HepG2 (cell line): ENCODE measurements around the gene SCNM1. TPM values are rescaled to one million over a fixed set of nuclear protein-coding genes. Genes with fewer than 3 reads are reported as not detected.
A peak's percentile ranks its signal among the peaks of the same experiment; 100 is the strongest.

Experiments
- AKAP8 ChIP-seq: sonication (generic); formaldehyde crosslinking; IDR thresholded peaks from 2 replicates; pipeline ENCODE4 v1.5.1; 2020; ENCODE audit warnings: mild to moderate bottlenecking, missing genetic modification reagents
- ATF7-NPFF ChIP-seq: sonication (generic); formaldehyde crosslinking; IDR thresholded peaks from 2 replicates; pipeline ENCODE4 v1.8.1; 2023; ENCODE audit warnings: mild to moderate bottlenecking, low read depth, missing genetic modification reagents, moderate library complexity
- ATM ChIP-seq: fragments of 450-650 bp; IDR thresholded peaks from 2 replicates; pipeline ENCODE4 v1.7.1; 2017; ENCODE audit warnings: mild to moderate bottlenecking, borderline replicate concordance
- CEBPB ChIP-seq: IDR thresholded peaks from 2 replicates; pipeline ENCODE4 v1.6.1; 2011; ENCODE audit warnings: low read depth, low read length, improper control_type of control experiment, borderline replicate concordance
- ERF ChIP-seq: IDR thresholded peaks from 2 replicates; pipeline ENCODE4 v1.6.1; 2018; ENCODE audit warnings: missing biosample characterization, missing genetic modification reagents
- GTF2F1 ChIP-seq: fragments of 150-350 bp; IDR thresholded peaks from 2 replicates; pipeline ENCODE4 v1.6.1; 2014; ENCODE audit warnings: low read length
- HHEX ChIP-seq: IDR thresholded peaks from 2 replicates; pipeline ENCODE4 v1.6.1; 2016; ENCODE audit warnings: control low read depth
- IKZF1 ChIP-seq: fragments of 450-650 bp; IDR thresholded peaks from 2 replicates; pipeline ENCODE4 v1.7.1; 2016
- ISL2 ChIP-seq: sonication (generic); formaldehyde crosslinking; IDR thresholded peaks from 2 replicates; pipeline ENCODE4 v1.5.0; 2020; ENCODE audit warnings: missing genetic modification reagents
- NFKBIZ ChIP-seq: IDR thresholded peaks from 2 replicates; pipeline ENCODE4 v1.6.1; 2018; ENCODE audit warnings: missing genetic modification reagents, missing compliant biosample characterization
- RBFOX2 ChIP-seq: fragments of 200-400 bp; formaldehyde crosslinking; IDR thresholded peaks from 2 replicates; pipeline ENCODE4 v1.6.1; 2017; ENCODE audit warnings: low read depth, mild to moderate bottlenecking, low read length
- XRCC5 ChIP-seq: fragments of 200-400 bp; formaldehyde crosslinking; optimal IDR thresholded peaks from 2 replicates; pipeline ENCODE3; 2017; ENCODE audit warnings: mild to moderate bottlenecking, low read length
- ZNF20 ChIP-seq: sonication (generic); formaldehyde crosslinking; IDR thresholded peaks from 2 replicates; pipeline ENCODE4 v1.4.0; 2020; ENCODE audit warnings: mild to moderate bottlenecking, moderate library complexity, missing genetic modification reagents
- ZNF30 ChIP-seq: sonication (generic); formaldehyde crosslinking; IDR thresholded peaks from 2 replicates; pipeline ENCODE4 v1.5.0; 2020; ENCODE audit warnings: mild to moderate bottlenecking, missing genetic modification reagents
- ZNF562 ChIP-seq: sonication (generic); formaldehyde crosslinking; IDR thresholded peaks from 2 replicates; pipeline ENCODE4 v1.8.0; 2022; ENCODE audit warnings: missing genetic modification reagents, borderline replicate concordance
- polyA plus RNA-seq, 8 experiments: library from polyadenylated mRNA; depleted of rRNA in 3 of 8; stranded (reverse) in 7 of 8; unstranded in 1 of 8; fragments of >200 nt; fragmentation: Illumina TruSeq in 4 of 8; extraction: Trizol in 4 of 8; gene quantifications; 2 replicates each; pipeline versions ENCODE4 v1.2.1 to v1.2.3, GENCODE V29; 2011 to 2016; ENCODE audit warnings: low read depth in 4 of 8, missing spikeins in 1 of 8, mixed read lengths in 1 of 8; ENCODE audit not compliant: insufficient read depth in 1 of 8
- total RNA-seq, 5 experiments: library from RNA; depleted of rRNA; stranded (reverse); fragments of >200 nt; fragmentation: Illumina TruSeq; extraction: Trizol; gene quantifications; 2 replicates each; pipeline ENCODE4 v1.2.3, GENCODE V29; 2016; ENCODE audit warnings: low read depth in 1 of 5
- TF ChIP-seq, protein P1 (sequence below): sonication (generic); formaldehyde crosslinking; IDR thresholded peaks from 2 replicates; pipeline ENCODE4 v1.4.0; 2020; ENCODE audit warnings: missing genetic modification reagents
- TF ChIP-seq, protein P2 (sequence below): IDR thresholded peaks from 2 replicates; pipeline ENCODE4 v1.6.1; 2012; ENCODE audit warnings: low read depth, low read length, improper control_type of control experiment
- TF ChIP-seq, protein P3 (sequence below): sonication (generic); formaldehyde crosslinking; conservative IDR thresholded peaks from 2 replicates; pipeline ENCODE4 v1.8.0; 2022; ENCODE audit warnings: mild to moderate bottlenecking, moderate library complexity, missing genetic modification reagents
- TF ChIP-seq, protein P4 (sequence below): conservative IDR thresholded peaks from 2 replicates; pipeline ENCODE4 v1.6.1; 2018; ENCODE audit warnings: missing genetic modification reagents
- TF ChIP-seq, protein P5 (sequence below): sonication (generic); formaldehyde crosslinking; IDR thresholded peaks from 2 replicates; pipeline ENCODE4 v1.8.0; 2022; ENCODE audit warnings: mild to moderate bottlenecking, missing genetic modification reagents
- TF ChIP-seq, protein P6 (sequence below): sonication (generic); formaldehyde crosslinking; conservative IDR thresholded peaks from 2 replicates; pipeline ENCODE4 v1.4.0; 2020; ENCODE audit warnings: missing genetic modification reagents

Gene SCNM1
- total and polyA plus RNA-seq, 2 of the 13 experiments (the other 11 are each of a cell fraction or from before 2014, with no cell fraction given): 16.3 to 31.5 TPM

DNA sequence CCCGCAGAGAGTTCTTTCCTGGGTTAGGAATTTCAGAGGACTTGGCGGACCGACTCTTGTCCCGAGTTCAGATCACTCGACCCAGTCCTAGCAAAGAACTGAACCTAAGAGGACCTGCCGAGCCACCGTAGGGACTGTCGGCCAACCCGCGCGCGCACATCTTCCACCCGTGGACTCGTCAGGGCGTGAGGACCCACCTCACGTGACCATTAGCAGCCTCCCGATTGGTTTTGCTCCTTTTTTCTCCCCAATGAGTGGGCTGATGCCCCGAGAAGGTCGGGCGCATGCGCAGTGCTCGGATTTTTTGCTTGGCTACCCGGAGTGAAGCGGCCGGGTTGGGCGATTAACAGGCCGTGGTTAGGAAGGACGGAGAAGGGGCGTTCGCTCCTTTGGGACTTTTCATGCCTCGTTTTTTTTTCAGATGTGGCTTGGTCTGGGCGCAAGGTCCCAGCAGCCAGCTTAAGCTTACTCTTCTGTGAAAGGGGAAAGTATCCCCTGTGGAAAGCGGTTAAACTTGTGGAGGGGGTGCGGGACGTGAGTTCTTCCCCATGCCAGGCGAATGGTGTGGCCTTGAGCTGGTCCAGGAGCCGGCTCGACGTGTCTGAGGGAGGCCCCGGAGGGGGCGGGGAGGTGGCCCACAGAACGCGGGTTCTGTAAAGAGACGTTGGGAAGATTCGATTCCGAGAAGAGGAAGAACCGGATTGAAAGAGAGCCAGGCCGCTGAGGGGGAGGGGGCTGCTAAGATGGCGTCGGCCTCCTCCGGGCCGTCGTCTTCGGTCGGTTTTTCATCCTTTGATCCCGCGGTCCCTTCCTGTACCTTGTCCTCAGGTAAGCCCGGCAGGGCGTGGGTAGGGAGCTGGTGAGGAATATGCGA is 32.5 kb downstream of the SCNM1 start, which contains the start of gene PIP5K1A (continued):
- peak; percentile 45; the same call in 1 of the 2 replicates for TF ChIP-seq ERF
- no peak for TF ChIP-seq CEBPB
- TF ChIP-seq ZNF20 (CRISPR knock-in tag): no peak
- TF ChIP-seq, protein P1, sequence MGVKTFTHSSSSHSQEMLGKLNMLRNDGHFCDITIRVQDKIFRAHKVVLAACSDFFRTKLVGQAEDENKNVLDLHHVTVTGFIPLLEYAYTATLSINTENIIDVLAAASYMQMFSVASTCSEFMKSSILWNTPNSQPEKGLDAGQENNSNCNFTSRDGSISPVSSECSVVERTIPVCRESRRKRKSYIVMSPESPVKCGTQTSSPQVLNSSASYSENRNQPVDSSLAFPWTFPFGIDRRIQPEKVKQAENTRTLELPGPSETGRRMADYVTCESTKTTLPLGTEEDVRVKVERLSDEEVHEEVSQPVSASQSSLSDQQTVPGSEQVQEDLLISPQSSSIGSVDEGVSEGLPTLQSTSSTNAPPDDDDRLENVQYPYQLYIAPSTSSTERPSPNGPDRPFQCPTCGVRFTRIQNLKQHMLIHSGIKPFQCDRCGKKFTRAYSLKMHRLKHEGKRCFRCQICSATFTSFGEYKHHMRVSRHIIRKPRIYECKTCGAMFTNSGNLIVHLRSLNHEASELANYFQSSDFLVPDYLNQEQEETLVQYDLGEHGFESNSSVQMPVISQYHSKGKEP (CRISPR knock-in tag): no peak
- peak; percentile 21; the same call in 1 of the 2 replicates for TF ChIP-seq NFKBIZ (CRISPR knock-in tag)
- no peak for TF ChIP-seq IKZF1
- TF ChIP-seq AKAP8 (CRISPR knock-in tag): 0 out of 2 replicates have a peak, but pooled peaks have one; percentile 26
- no peak for TF ChIP-seq GTF2F1
- TF ChIP-seq ATM: no peak
- TF ChIP-seq ATF7-NPFF (CRISPR knock-in tag): no peak; the same call in 1 of the 2 replicates
- no peak for TF ChIP-seq XRCC5
- TF ChIP-seq ZNF562 (CRISPR knock-in tag): no peak
- TF ChIP-seq ZNF30 (CRISPR knock-in tag): no peak
- no peak for TF ChIP-seq HHEX (CRISPR knock-in tag)
- TF ChIP-seq, protein P2, sequence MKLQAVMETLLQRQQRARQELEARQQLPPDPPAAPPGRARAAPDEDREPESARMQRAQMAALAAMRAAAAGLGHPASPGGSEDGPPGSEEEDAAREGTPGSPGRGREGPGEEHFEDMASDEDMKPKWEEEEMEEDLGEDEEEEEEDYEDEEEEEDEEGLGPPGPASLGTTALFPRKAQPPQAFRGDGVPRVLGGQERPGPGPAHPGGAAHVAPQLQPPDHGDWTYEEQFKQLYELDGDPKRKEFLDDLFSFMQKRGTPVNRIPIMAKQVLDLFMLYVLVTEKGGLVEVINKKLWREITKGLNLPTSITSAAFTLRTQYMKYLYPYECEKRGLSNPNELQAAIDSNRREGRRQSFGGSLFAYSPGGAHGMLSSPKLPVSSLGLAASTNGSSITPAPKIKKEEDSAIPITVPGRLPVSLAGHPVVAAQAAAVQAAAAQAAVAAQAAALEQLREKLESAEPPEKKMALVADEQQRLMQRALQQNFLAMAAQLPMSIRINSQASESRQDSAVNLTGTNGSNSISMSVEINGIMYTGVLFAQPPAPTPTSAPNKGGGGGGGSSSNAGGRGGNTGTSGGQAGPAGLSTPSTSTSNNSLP: no peak
- peak; percentile 67 for TF ChIP-seq RBFOX2
- TF ChIP-seq, protein P3, sequence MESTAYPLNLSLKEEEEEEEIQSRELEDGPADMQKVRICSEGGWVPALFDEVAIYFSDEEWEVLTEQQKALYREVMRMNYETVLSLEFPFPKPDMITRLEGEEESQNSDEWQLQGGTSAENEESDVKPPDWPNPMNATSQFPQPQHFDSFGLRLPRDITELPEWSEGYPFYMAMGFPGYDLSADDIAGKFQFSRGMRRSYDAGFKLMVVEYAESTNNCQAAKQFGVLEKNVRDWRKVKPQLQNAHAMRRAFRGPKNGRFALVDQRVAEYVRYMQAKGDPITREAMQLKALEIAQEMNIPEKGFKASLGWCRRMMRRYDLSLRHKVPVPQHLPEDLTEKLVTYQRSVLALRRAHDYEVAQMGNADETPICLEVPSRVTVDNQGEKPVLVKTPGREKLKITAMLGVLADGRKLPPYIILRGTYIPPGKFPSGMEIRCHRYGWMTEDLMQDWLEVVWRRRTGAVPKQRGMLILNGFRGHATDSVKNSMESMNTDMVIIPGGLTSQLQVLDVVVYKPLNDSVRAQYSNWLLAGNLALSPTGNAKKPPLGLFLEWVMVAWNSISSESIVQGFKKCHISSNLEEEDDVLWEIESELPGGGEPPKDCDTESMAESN (CRISPR knock-in tag): no peak; the same call in 1 of the 2 replicates
- TF ChIP-seq ISL2: 0 out of 2 replicates have a peak, but pooled peaks have one; percentile 11
- TF ChIP-seq, protein P4, sequence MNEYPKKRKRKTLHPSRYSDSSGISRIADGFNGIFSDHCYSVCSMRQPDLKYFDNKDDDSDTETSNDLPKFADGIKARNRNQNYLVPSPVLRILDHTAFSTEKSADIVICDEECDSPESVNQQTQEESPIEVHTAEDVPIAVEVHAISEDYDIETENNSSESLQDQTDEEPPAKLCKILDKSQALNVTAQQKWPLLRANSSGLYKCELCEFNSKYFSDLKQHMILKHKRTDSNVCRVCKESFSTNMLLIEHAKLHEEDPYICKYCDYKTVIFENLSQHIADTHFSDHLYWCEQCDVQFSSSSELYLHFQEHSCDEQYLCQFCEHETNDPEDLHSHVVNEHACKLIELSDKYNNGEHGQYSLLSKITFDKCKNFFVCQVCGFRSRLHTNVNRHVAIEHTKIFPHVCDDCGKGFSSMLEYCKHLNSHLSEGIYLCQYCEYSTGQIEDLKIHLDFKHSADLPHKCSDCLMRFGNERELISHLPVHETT (CRISPR knock-in tag): no peak
- TF ChIP-seq, protein P5, sequence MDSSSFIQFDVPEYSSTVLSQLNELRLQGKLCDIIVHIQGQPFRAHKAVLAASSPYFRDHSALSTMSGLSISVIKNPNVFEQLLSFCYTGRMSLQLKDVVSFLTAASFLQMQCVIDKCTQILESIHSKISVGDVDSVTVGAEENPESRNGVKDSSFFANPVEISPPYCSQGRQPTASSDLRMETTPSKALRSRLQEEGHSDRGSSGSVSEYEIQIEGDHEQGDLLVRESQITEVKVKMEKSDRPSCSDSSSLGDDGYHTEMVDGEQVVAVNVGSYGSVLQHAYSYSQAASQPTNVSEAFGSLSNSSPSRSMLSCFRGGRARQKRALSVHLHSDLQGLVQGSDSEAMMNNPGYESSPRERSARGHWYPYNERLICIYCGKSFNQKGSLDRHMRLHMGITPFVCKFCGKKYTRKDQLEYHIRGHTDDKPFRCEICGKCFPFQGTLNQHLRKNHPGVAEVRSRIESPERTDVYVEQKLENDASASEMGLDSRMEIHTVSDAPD: no peak
- TF ChIP-seq, protein P6, sequence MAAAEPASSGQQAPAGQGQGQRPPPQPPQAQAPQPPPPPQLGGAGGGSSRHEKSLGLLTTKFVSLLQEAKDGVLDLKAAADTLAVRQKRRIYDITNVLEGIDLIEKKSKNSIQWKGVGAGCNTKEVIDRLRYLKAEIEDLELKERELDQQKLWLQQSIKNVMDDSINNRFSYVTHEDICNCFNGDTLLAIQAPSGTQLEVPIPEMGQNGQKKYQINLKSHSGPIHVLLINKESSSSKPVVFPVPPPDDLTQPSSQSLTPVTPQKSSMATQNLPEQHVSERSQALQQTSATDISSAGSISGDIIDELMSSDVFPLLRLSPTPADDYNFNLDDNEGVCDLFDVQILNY (CRISPR knock-in tag): no peak
